SU-DHL-6 (cell line): ENCODE data around the gene KLF16.

Experiments
- H2AFZ ChIP-seq: fragments of 200-600 bp; sonication (generic); 2 replicates; pipeline ENCODE4 v1.6.1; 2014; ENCODE audit warnings: low read depth, mild to moderate bottlenecking, moderate library complexity, mixed read lengths, antibody characterized with exemption, low read length; ENCODE audit not compliant: severe bottlenecking
- H3F3A ChIP-seq: fragments of 200-600 bp; shearing (Covaris generic); 2 replicates; pipeline ENCODE4 v1.6.0; 2016; ENCODE audit warnings: antibody characterized with exemption, mild to moderate bottlenecking; ENCODE audit not compliant: insufficient read depth
- H3K27ac ChIP-seq: fragments of 200-600 bp; sonication (generic); 2 replicates; pipeline ENCODE4 v1.5.1; 2016; ENCODE audit warnings: low read depth, mild to moderate bottlenecking, low read length, moderate library complexity, mixed read lengths
- H3K27me3 ChIP-seq: fragments of 200-600 bp; sonication (generic), shearing (Covaris generic); 2 replicates; pipeline ENCODE4 v1.6.0; 2014; ENCODE audit warnings: mild to moderate bottlenecking, low read length
- H3K36me3 ChIP-seq: fragments of 200-600 bp; sonication (generic); 2 replicates; pipeline ENCODE4 v1.6.1; 2014; ENCODE audit warnings: mild to moderate bottlenecking, low read length, mixed read lengths
- H3K4me2 ChIP-seq: fragments of 300-600, 200-600 bp; shearing (Covaris generic), sonication (generic); 2 replicates; pipeline ENCODE4 v1.6.0; 2014; ENCODE audit warnings: low read length, low read depth, mild to moderate bottlenecking; ENCODE audit not compliant: poor library complexity, severe bottlenecking
- H3K4me3 ChIP-seq: fragments of 200-600 bp; sonication (generic); 2 replicates; pipeline ENCODE4 v1.5.1; 2014; ENCODE audit warnings: antibody characterized with exemption, low read length, mild to moderate bottlenecking, mixed read lengths; ENCODE audit not compliant: insufficient read depth, poor library complexity, severe bottlenecking
- H3K79me2 ChIP-seq: fragments of 200-600 bp; sonication (generic); 2 replicates; pipeline ENCODE4 v1.6.1; 2014; ENCODE audit warnings: mild to moderate bottlenecking, low read length, moderate library complexity; ENCODE audit not compliant: insufficient read depth
- H3K9ac ChIP-seq: fragments of 200-600 bp; sonication (generic); 2 replicates; pipeline ENCODE4 v1.7.0; 2014; ENCODE audit warnings: mild to moderate bottlenecking, low read length
- H3K9me2 ChIP-seq: fragments of 200-600 bp; sonication (generic); replicated peaks from 2 replicates; pipeline ENCODE4 v1.6.1; 2014; ENCODE audit warnings: low read length; ENCODE audit not compliant: insufficient read depth
- H3K9me3 ChIP-seq: fragments of 200-600 bp; sonication (generic); 2 replicates; pipeline ENCODE4 v1.6.1; 2014; ENCODE audit warnings: low read length, mixed read lengths; ENCODE audit not compliant: insufficient read depth
- H4K20me1 ChIP-seq: fragments of 200-600 bp; sonication (generic); 2 replicates; pipeline ENCODE4 v1.6.1; 2014; ENCODE audit warnings: low read depth, mild to moderate bottlenecking, antibody characterized with exemption, low read length, moderate library complexity, mixed read lengths
- EZH2phosphoT487 ChIP-seq: fragments of 200-600 bp; sonication (generic), shearing (Covaris generic); conservative IDR thresholded peaks from 2 replicates; pipeline ENCODE4 v1.6.1; 2018; ENCODE audit warnings: mild to moderate bottlenecking, antibody characterized with exemption, low read length, moderate library complexity, mixed read lengths
- TF ChIP-seq, protein P1 (sequence below): fragments of 200-600 bp; sonication (generic); IDR thresholded peaks from one replicate; pipeline ENCODE4 v1.5.1; 2017; ENCODE audit warnings: antibody characterized with exemption, mild to moderate bottlenecking, low read length, moderate library complexity; ENCODE audit not compliant: insufficient read depth, poor library complexity, severe bottlenecking

KLF16 gene

DNA sequence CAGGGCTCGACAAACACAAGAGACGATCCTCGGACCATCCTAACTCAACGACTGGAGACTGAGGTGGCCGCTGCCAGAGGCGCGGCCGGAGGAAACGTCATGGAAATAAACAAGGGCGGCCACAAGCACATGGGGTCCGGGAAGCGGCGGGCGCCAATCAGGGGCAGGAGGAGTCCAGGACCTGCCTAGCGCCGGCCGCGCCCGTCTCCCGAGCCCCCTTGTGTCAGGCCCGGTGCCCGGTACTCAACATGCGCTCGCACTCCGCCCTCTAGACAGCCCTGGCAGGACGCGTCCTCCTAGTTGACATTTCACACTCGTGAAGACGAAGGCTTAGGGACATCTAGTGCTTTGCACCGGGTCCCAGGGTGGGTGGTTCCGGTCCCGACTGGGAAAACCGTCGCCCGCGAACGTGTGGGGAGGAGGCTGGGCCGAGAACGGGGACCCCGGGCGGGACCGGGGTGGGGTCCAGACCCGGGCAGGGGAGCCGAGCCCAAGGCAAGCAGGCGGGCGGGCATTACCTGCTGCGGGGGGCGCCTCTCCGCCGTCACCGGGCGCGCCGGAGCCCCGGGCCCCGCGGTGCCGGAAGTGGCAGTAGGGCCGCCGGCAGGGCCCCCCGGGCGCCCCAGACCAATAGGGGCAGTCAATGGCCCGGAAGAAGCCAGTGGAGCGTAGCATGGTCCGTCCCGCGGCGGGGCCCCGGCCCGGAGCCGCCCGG is 15.5 kb downstream of the KLF16 start:
- H3K4me2 ChIP-seq, result peak overlapping the region; percentile 77
- H3K27me3 ChIP-seq, result no peaks in the 10 kb centered on the region
- H3K9me2 ChIP-seq, result no peaks in the 10 kb centered on the region
- TF ChIP-seq, protein P1, sequence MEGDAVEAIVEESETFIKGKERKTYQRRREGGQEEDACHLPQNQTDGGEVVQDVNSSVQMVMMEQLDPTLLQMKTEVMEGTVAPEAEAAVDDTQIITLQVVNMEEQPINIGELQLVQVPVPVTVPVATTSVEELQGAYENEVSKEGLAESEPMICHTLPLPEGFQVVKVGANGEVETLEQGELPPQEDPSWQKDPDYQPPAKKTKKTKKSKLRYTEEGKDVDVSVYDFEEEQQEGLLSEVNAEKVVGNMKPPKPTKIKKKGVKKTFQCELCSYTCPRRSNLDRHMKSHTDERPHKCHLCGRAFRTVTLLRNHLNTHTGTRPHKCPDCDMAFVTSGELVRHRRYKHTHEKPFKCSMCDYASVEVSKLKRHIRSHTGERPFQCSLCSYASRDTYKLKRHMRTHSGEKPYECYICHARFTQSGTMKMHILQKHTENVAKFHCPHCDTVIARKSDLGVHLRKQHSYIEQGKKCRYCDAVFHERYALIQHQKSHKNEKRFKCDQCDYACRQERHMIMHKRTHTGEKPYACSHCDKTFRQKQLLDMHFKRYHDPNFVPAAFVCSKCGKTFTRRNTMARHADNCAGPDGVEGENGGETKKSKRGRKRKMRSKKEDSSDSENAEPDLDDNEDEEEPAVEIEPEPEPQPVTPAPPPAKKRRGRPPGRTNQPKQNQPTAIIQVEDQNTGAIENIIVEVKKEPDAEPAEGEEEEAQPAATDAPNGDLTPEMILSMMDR, result no peak
- no peak for TF ChIP-seq EZH2phosphoT487
- H3K9ac ChIP-seq, result peak overlapping the region; percentile 98
- H2AFZ ChIP-seq, result no peak overlapping the region
- H3F3A ChIP-seq, result peaks cover 13% of the 10 kb centered on the region
- no peaks in the 10 kb centered on the region for H3K9me3 ChIP-seq
- peaks cover 8% of the 10 kb centered on the region; the same call in 1 of the 2 replicates for H4K20me1 ChIP-seq
- peak overlapping the region; percentile 92 for H3K4me3 ChIP-seq
- H3K36me3 ChIP-seq, result no peaks in the 10 kb centered on the region
- peak overlapping the region; percentile 93 for H3K27ac ChIP-seq
- H3K79me2 ChIP-seq, result peaks cover 60% of the 10 kb centered on the region

DNA sequence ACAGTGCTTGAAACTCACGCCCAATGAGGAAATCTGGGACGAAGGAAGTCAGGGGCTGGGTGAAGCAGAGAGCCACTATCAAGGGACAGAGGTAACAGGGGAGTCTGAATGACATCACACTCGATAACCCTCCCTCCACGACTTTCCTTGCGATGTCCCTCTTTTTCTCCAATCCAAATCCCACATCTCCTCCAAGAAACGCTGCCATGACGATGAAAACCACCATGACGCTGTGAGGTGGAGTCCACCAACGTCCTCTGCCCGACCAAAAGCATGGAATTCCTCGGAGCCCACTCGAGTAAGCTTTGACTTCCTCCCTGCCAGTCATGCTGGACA is 16.1 kb downstream of the KLF16 start:
- no peaks in the 10 kb centered on the region for H3K9me3 ChIP-seq
- H2AFZ ChIP-seq, result no peak overlapping the region
- H3K79me2 ChIP-seq, result peaks cover 60% of the 10 kb centered on the region
- peaks cover 7% of the 10 kb centered on the region; the same call in 1 of the 2 replicates for H4K20me1 ChIP-seq
- peaks cover 13% of the 10 kb centered on the region for H3F3A ChIP-seq
- peak overlapping the region; percentile 77 for H3K4me2 ChIP-seq
- no peak for TF ChIP-seq EZH2phosphoT487
- TF ChIP-seq, protein P1, result no peak
- no peak overlapping the region for H3K27ac ChIP-seq
- H3K36me3 ChIP-seq, result no peaks in the 10 kb centered on the region
- H3K27me3 ChIP-seq, result no peaks in the 10 kb centered on the region
- H3K9ac ChIP-seq, result peak overlapping the region; percentile 98
- no peaks in the 10 kb centered on the region for H3K9me2 ChIP-seq
- peak overlapping the region; percentile 92 for H3K4me3 ChIP-seq

DNA sequence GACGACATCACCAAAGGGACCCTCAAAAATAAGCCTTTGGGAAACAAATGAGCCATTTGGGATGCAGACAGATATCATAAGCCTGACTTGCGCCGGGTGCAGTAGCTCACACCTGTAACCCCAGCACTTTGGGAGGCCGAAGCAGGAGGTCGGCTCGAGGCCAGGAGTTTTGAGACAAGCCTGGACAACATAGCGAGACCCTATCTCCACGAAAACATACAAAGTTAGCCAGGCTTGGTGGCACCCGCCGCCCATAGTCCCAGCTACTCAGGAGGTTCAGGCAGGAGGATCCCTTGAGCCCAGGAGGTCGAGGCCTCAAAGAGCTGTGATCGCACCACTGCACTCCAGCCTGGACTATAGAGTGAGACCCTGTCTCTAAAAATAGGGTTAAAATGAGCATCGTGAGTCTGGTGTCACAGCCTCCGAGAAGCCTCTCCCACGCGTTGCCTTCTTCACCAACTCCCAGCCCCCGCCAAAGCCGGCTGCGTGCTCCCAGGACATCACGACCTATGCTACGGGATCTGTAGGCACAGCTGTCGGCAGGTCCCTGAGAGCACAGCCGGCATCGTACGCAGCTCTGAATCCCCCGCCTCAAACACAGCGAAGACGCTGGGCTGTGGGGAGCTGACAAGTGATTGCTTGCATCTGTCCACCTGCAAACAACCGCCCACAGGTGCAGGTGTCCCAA is 16.7 kb downstream of the KLF16 start:
- H3K9me3 ChIP-seq, result no peaks in the 10 kb centered on the region
- H3F3A ChIP-seq, result peaks cover 13% of the 10 kb centered on the region
- H3K9ac ChIP-seq, result peak overlapping the region; percentile 98
- peak overlapping the region; percentile 77 for H3K4me2 ChIP-seq
- peak overlapping the region; percentile 92 for H3K4me3 ChIP-seq
- TF ChIP-seq, protein P1, result no peak
- no peak for TF ChIP-seq EZH2phosphoT487
- H3K27ac ChIP-seq, result no peak overlapping the region
- peaks cover 65% of the 10 kb centered on the region for H3K79me2 ChIP-seq
- no peaks in the 10 kb centered on the region for H3K36me3 ChIP-seq
- H2AFZ ChIP-seq, result no peak overlapping the region
- H3K9me2 ChIP-seq, result no peaks in the 10 kb centered on the region
- H4K20me1 ChIP-seq, result peaks cover 7% of the 10 kb centered on the region; the same call in 1 of the 2 replicates
- no peaks in the 10 kb centered on the region for H3K27me3 ChIP-seq
